GM12864 (cell line): ENCODE data around the gene RASEF.
"Not testable (repeated sequence)": the region's sequence is repeated elsewhere in the genome, so short reads cannot be mapped to it uniquely, and the experiment has no call there.

Experiments
- DNase-seq: peaks from one replicate; pipeline ENCODE4 v3.0.0-alpha.2; 2011; ENCODE audit warnings: low read depth
- H3K4me3 ChIP-seq: 2 replicates; pipeline ENCODE4 v1.5.1; 2011; ENCODE audit warnings: mild to moderate bottlenecking, low read depth, low read length, control low read depth
- TF ChIP-seq, protein P1 (sequence below): IDR thresholded peaks from 2 replicates; pipeline ENCODE4 v1.5.1; 2011; ENCODE audit warnings: low read depth, mild to moderate bottlenecking, moderate library complexity, low read length, control low read depth, inconsistent platforms; ENCODE audit errors: missing control alignments

RASEF gene

GRCh38 chr9:83062651-83063527 is at the start of gene RASEF:
TSS of gene RASEF (minus strand) at chr9:83063142. CDS start at chr9:83062867, 275 bp downstream.
- no peak within 1 kb of the TSS for H3K4me3 ChIP-seq
- DNase-seq = no peak
- TF ChIP-seq, protein P1, sequence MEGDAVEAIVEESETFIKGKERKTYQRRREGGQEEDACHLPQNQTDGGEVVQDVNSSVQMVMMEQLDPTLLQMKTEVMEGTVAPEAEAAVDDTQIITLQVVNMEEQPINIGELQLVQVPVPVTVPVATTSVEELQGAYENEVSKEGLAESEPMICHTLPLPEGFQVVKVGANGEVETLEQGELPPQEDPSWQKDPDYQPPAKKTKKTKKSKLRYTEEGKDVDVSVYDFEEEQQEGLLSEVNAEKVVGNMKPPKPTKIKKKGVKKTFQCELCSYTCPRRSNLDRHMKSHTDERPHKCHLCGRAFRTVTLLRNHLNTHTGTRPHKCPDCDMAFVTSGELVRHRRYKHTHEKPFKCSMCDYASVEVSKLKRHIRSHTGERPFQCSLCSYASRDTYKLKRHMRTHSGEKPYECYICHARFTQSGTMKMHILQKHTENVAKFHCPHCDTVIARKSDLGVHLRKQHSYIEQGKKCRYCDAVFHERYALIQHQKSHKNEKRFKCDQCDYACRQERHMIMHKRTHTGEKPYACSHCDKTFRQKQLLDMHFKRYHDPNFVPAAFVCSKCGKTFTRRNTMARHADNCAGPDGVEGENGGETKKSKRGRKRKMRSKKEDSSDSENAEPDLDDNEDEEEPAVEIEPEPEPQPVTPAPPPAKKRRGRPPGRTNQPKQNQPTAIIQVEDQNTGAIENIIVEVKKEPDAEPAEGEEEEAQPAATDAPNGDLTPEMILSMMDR = no peak

GRCh38 chr9:83111169-83111568 is 48.2 kb upstream of the RASEF start:
- no peak overlapping the region for H3K4me3 ChIP-seq
- TF ChIP-seq, protein P1 = no peak
- DNase-seq = no peak

GRCh38 chr9:83109296-83109695 is 46.4 kb upstream of the RASEF start:
- DNase-seq = no peak
- no peak overlapping the region for H3K4me3 ChIP-seq
- TF ChIP-seq, protein P1 = no peak

GRCh38 chr9:83108208-83108607 is 45.3 kb upstream of the RASEF start:
- TF ChIP-seq, protein P1 = no peak
- DNase-seq = no peak
- no peak overlapping the region for H3K4me3 ChIP-seq

DNA sequence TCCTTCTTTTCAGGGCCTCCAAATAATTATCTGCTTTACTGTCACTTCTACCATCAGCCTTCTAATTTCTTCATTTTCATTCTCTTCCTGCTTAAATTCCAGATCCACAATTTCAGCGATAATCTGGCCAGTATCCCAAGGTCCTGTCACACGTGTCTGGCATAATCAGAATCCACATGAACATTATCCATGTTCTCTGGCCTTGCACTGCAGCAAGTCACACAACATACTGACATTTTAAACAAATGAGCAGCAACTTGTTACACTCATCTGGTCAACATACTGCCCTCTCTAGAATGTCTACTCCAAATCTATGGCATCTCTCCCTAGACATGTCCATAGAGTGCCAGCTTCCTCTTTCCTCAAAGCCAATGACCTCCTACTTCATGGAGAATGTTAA is 43.8 kb upstream of the RASEF start:
- DNase-seq = no peak
- TF ChIP-seq, protein P1 = no peak
- no peak overlapping the region for H3K4me3 ChIP-seq

DNA sequence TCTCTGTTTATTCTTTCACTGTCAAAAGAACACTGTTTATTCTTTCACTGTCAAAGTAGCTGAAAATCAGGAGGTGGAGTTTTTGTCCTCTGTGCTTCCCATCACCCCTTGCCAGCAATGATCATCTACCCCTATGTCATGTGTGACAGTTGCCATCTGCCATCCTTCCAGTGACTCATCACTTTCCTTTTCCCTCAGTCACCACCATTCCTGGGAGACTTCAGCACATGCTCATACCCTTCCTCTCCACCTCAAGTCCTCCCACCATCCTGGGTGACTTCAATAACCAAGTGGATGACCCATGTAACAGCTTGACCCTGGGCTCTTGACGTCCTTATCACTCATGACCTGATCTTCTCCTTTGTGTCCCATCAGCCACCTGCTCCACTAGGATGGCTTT is 43.3 kb upstream of the RASEF start:
- no peak overlapping the region for H3K4me3 ChIP-seq
- TF ChIP-seq, protein P1 = no peak
- no peak for DNase-seq

DNA sequence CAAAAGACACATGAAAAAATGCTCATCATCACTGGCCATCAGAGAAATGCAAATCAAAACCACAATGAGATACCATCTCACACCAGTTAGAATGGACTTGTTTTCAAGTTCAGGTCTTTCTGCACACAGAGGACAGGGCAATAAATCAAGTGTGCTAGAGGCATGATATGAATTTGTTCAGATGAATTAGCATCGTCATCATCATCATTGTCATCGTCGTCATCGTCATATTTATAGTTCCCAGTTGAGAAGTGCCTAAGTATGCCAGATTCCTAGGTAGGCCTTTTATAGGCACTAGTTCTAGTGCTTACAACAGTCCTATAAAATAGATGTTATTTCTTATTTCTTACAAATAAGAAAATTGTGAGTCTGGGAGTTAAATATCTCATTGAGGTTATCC is 34.7 kb upstream of the RASEF start:
- no peak overlapping the region for H3K4me3 ChIP-seq
- DNase-seq = no peak
- TF ChIP-seq, protein P1 = no peak

- not testable (repeated sequence) for DNase-seq, H3K4me3 ChIP-seq
Measured at GRCh38 chr9:83093311-83093710, 30.4 kb upstream of the RASEF start.
